ENCODE results near the gene RABGAP1. TPM values are rescaled to one million over a fixed set of nuclear protein-coding genes. Genes with fewer than 3 reads are reported as not detected.

Gene RABGAP1
- total and polyA plus RNA-seq, 10 of the 15 experiments (the other 5 are each of a cell fraction or from before 2014, with no cell fraction given): 2.6 to 31.6 (median 12.5) TPM

DNA sequence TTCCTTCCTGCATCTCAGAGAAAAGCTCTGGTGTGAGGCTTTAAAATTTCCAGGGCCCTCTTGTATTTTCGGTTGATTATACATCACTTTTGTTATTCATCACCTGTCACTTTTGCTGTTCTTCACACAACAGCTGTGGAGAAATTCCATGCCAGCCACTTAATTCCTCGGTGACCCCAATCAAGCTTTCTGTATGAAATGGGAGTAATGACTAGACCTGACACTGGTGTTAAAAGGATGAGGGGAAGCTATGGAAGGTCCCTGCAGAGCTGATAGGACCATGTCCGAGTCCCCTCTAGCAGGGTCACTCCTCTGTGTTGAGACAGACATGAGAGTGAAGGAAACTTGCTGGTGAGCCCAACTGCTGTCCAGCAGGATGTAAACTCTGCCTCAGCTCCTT, 152.3 kb downstream of the RABGAP1 start (continued):
- TF ChIP-seq, protein P1, sequence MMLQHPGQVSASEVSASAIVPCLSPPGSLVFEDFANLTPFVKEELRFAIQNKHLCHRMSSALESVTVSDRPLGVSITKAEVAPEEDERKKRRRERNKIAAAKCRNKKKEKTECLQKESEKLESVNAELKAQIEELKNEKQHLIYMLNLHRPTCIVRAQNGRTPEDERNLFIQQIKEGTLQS (IDR thresholded peaks at IDR 0.05; ENCODE audit: borderline replicate concordance, extremely low read depth, low read depth, low read length): no peak
- TF ChIP-seq ETV6 (conservative IDR thresholded peaks at IDR 0.05 in 1 of 2, IDR thresholded peaks at IDR 0.05 in 1 of 2; ENCODE audit: borderline replicate concordance in 1 of 2, low read depth in 1 of 2) (no peak), SMARCA5 (IDR thresholded peaks at IDR 0.05) (no peak)
- TF ChIP-seq, protein P2, sequence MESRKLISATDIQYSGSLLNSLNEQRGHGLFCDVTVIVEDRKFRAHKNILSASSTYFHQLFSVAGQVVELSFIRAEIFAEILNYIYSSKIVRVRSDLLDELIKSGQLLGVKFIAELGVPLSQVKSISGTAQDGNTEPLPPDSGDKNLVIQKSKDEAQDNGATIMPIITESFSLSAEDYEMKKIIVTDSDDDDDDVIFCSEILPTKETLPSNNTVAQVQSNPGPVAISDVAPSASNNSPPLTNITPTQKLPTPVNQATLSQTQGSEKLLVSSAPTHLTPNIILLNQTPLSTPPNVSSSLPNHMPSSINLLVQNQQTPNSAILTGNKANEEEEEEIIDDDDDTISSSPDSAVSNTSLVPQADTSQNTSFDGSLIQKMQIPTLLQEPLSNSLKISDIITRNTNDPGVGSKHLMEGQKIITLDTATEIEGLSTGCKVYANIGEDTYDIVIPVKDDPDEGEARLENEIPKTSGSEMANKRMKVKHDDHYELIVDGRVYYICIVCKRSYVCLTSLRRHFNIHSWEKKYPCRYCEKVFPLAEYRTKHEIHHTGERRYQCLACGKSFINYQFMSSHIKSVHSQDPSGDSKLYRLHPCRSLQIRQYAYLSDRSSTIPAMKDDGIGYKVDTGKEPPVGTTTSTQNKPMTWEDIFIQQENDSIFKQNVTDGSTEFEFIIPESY (IDR thresholded peaks at IDR 0.05): no peak

DNA sequence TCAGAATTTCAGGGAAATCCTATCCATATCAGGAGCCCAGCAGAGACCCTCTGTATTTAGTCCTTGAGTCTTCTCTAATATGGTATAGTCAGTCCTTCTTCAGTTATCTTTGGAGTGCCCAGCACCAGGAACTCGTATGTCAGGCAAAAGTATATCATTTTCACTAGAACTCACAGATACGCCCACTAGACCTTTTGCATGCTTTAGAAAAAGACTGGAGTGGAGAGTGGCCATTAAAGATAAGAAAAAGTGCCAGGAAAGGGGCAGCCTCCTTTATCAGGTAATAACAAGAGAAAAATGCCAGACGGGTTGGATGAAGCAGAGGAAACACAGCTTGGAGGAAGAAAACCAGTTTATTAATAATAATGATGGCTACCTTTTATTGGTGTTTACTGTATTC, 156.2 kb downstream of the RABGAP1 start:
- peaks cover 8% of the 10 kb centered on the region for H3K4me1 ChIP-seq (ENCODE audit: control insufficient read depth, insufficient read depth, low read length)
- H3K4me2 ChIP-seq (ENCODE audit: control insufficient read depth, insufficient read depth): no peak overlapping the region
- peaks cover 4 to 22% of the 10 kb centered on the region in 2 experiments for H3K36me3 ChIP-seq (ENCODE audit: control insufficient read depth in 2 of 2, insufficient read depth in 2 of 2, low read length in 1 of 2)
- POLR2A ChIA-PET: interaction anchor here (0.6 kb wide), 1 partner anchor 20 kb away, joined by 3 read pairs; no protein-coding TSS in a partner anchor
- WGBS (ENCODE audit: insufficient coverage, insufficient replicate concordance, low lambda C conversion rate, missing lambda C conversion rate): 65% methylated on average over 3 of the region's 3 CpGs
- no peaks in the 10 kb centered on the region for H3K27me3 ChIP-seq (replicated peaks in 1 of 2; ENCODE audit: control insufficient read depth in 2 of 2, insufficient read depth in 2 of 2, low read length in 1 of 2)
- CTCF ChIA-PET: interaction anchor here (1.6 kb wide), 1 partner anchor 129 kb away, joined by 5 read pairs; no protein-coding TSS in a partner anchor
- ATAC-seq (no peak), DNase-seq (ENCODE audit: low read depth, low spot score) (no peak), FAIRE-seq (no peak)
- intact Hi-C loops (cut with micrococcal nuclease; ENCODE audit: unreplicated experiment) (no loop called here), in situ Hi-C loops (cut with MboI) (no loop called here)
- no peak overlapping the region for H3K4me3 ChIP-seq
- no peak overlapping the region for H2AFZ ChIP-seq (ENCODE audit: control insufficient read depth, low read depth, low read length)
- SMC1A ChIA-PET (ENCODE audit: uncharacterized antibody, unreplicated experiment): interaction anchor here (1.1 to 1.5 kb wide), 2 partner anchors 24 to 128 kb away, joined by 4 to 5 read pairs; no protein-coding TSS in a partner anchor
- no TSS peak for BruUV-seq (replicated peaks)
- no peak overlapping the region; the same call in 1 of the 2 replicates for H3K27ac ChIP-seq (ENCODE audit: control insufficient read depth, insufficient read depth)
- H3K9ac ChIP-seq (ENCODE audit: control insufficient read depth, insufficient read depth, low read length): no peak overlapping the region
- H3K9me3 ChIP-seq (replicated peaks; ENCODE audit: control insufficient read depth, insufficient read depth, low read length): no peaks in the 10 kb centered on the region
- RAD21 ChIA-PET (ENCODE audit: unreplicated experiment): no interaction called here
- no peaks in the 10 kb centered on the region for H4K20me1 ChIP-seq (ENCODE audit: control insufficient read depth, insufficient read depth)
- H3K79me2 ChIP-seq (ENCODE audit: control insufficient read depth, insufficient read depth, low read length): no peaks in the 10 kb centered on the region; the same call in 1 of the 2 replicates
- TF ChIP-seq, protein P3, sequence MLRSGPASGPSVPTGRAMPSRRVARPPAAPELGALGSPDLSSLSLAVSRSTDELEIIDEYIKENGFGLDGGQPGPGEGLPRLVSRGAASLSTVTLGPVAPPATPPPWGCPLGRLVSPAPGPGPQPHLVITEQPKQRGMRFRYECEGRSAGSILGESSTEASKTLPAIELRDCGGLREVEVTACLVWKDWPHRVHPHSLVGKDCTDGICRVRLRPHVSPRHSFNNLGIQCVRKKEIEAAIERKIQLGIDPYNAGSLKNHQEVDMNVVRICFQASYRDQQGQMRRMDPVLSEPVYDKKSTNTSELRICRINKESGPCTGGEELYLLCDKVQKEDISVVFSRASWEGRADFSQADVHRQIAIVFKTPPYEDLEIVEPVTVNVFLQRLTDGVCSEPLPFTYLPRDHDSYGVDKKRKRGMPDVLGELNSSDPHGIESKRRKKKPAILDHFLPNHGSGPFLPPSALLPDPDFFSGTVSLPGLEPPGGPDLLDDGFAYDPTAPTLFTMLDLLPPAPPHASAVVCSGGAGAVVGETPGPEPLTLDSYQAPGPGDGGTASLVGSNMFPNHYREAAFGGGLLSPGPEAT (IDR thresholded peaks at IDR 0.05; ENCODE audit: low read depth): no peak
- no peak for TF ChIP-seq ZZZ3 (IDR thresholded peaks at IDR 0.05; ENCODE audit: control insufficient read depth, insufficient read length, low read depth)
- TF ChIP-seq, protein P4, sequence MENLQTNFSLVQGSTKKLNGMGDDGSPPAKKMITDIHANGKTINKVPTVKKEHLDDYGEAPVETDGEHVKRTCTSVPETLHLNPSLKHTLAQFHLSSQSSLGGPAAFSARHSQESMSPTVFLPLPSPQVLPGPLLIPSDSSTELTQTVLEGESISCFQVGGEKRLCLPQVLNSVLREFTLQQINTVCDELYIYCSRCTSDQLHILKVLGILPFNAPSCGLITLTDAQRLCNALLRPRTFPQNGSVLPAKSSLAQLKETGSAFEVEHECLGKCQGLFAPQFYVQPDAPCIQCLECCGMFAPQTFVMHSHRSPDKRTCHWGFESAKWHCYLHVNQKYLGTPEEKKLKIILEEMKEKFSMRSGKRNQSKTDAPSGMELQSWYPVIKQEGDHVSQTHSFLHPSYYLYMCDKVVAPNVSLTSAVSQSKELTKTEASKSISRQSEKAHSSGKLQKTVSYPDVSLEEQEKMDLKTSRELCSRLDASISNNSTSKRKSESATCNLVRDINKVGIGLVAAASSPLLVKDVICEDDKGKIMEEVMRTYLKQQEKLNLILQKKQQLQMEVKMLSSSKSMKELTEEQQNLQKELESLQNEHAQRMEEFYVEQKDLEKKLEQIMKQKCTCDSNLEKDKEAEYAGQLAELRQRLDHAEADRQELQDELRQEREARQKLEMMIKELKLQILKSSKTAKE (IDR thresholded peaks at IDR 0.05; ENCODE audit: low read depth, poor library complexity, severe bottlenecking): no peak
- TF ChIP-seq, protein P5, sequence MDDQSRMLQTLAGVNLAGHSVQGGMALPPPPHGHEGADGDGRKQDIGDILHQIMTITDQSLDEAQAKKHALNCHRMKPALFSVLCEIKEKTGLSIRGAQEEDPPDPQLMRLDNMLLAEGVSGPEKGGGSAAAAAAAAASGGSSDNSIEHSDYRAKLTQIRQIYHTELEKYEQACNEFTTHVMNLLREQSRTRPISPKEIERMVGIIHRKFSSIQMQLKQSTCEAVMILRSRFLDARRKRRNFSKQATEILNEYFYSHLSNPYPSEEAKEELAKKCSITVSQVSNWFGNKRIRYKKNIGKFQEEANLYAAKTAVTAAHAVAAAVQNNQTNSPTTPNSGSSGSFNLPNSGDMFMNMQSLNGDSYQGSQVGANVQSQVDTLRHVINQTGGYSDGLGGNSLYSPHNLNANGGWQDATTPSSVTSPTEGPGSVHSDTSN (IDR thresholded peaks at IDR 0.05; ENCODE audit: insufficient replicate concordance, low read depth, low read length): no peak
- TF ChIP-seq TBL1XR1 (IDR thresholded peaks at IDR 0.05; ENCODE audit: low read depth, low read length): no peak
- TF ChIP-seq, protein P6, sequence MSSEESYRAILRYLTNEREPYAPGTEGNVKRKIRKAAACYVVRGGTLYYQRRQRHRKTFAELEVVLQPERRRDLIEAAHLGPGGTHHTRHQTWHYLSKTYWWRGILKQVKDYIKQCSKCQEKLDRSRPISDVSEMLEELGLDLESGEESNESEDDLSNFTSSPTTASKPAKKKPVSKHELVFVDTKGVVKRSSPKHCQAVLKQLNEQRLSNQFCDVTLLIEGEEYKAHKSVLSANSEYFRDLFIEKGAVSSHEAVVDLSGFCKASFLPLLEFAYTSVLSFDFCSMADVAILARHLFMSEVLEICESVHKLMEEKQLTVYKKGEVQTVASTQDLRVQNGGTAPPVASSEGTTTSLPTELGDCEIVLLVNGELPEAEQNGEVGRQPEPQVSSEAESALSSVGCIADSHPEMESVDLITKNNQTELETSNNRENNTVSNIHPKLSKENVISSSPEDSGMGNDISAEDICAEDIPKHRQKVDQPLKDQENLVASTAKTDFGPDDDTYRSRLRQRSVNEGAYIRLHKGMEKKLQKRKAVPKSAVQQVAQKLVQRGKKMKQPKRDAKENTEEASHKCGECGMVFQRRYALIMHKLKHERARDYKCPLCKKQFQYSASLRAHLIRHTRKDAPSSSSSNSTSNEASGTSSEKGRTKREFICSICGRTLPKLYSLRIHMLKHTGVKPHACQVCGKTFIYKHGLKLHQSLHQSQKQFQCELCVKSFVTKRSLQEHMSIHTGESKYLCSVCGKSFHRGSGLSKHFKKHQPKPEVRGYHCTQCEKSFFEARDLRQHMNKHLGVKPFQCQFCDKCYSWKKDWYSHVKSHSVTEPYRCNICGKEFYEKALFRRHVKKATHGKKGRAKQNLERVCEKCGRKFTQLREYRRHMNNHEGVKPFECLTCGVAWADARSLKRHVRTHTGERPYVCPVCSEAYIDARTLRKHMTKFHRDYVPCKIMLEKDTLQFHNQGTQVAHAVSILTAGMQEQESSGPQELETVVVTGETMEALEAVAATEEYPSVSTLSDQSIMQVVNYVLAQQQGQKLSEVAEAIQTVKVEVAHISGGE (CRISPR knock-in tag; IDR thresholded peaks at IDR 0.05): no peak
